Activated CD8-positive, alpha-beta T cell treated with anti-CD3 and anti-CD28 coated beads for 36 hours (primary cell): Measurements from ENCODE around the gene SMPD3. TPM values are rescaled to one million over a fixed set of nuclear protein-coding genes. Genes with fewer than 3 reads are reported as not detected.

ENCODE experiments used
- ATAC-seq: fragments of 200-7000 bp; cut with Tn5 transposase; one replicate; pipeline ENCODE4 v1.10.0; 2021; ENCODE audit warnings: mild to moderate bottlenecking, moderate library complexity
- CTCF ChIA-PET: fragments of 350-600 bp; sonication (Branson Sonifier 250); formaldehyde crosslinking; loops from one replicate; lab custom pipeline; 2021; ENCODE audit warnings: antibody characterized with exemption; lab: Charles Lee
- POLR2A ChIA-PET: fragments of 350-600 bp; sonication (Branson Sonifier 250); formaldehyde crosslinking; loops from one replicate; lab custom pipeline; 2021; ENCODE audit warnings: antibody characterized with exemption; lab: Charles Lee
- DNase-seq: peaks from one replicate; pipeline ENCODE4 v3.0.0-alpha.2; 2020
- H3K27ac Mint-ChIP-seq: one replicate; pipeline ENCODE4 v1.8.0; 2021; ENCODE audit warnings: mild to moderate bottlenecking, mixed read lengths
- H3K27me3 Mint-ChIP-seq: one replicate; pipeline ENCODE4 v1.8.0; 2021; ENCODE audit warnings: mixed read lengths
- H3K36me3 Mint-ChIP-seq: one replicate; pipeline ENCODE4 v1.8.0; 2021; ENCODE audit warnings: low read depth, mixed read lengths
- H3K4me1 Mint-ChIP-seq: one replicate; pipeline ENCODE4 v1.8.0; 2021; ENCODE audit warnings: low read depth, mixed read lengths
- H3K4me3 Mint-ChIP-seq: one replicate; pipeline ENCODE4 v1.8.0; 2021; ENCODE audit warnings: mild to moderate bottlenecking, moderate library complexity, mixed read lengths
- H3K9me3 Mint-ChIP-seq: one replicate; pipeline ENCODE4 v1.8.0; 2021; ENCODE audit warnings: mixed read lengths
- intact Hi-C: fragments of 100-400 bp; cut with micrococcal nuclease; formaldehyde crosslinking; loops from one replicate; pipeline ENCODE4 v1.10.0; 2022
- total RNA-seq, 2 experiments: library from RNA; stranded (reverse); gene quantifications; one replicate each; pipeline ENCODE4 v1.2.3, GENCODE V29; 2021
- TF ChIP-seq, protein P1 (sequence below): fragments of 200-600 bp; IDR thresholded peaks from one replicate; pipeline ENCODE4 v1.8.0; 2022; ENCODE audit warnings: antibody characterized with exemption, mild to moderate bottlenecking

The SMPD3 gene
- total RNA-seq, 2 experiments from 2014 or later: 0.16 to 0.63 TPM

DNA sequence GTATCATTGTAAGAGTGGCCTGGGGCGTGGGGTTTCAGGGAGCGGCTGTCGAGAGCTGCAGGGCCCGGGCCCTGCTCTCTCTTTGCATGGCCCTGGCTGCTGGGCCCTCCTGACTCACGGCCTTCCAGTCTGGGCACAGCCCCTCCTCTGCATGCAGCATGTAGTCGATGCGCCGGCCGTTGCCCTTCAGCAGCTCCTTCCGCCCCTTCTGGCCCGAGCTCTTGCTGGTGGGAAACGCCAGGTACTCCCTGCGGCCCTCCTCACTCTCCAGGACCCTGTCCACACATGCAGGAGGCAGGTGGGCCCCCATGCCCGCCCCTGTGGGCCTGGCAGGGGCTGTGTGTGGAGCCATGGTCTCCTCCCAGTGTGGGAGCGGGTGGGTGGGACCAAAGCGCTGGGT is 86.8 kb downstream of the SMPD3 start:
- Mint-ChIP-seq H3K4me3 (no peak overlapping the region), H3K36me3 (peaks cover 20% of the 10 kb centered on the region), H3K4me1 (peaks cover 17% of the 10 kb centered on the region), H3K9me3 (no peaks in the 10 kb centered on the region), H3K27ac (no peak overlapping the region), H3K27me3 (peaks cover 8% of the 10 kb centered on the region)
- TF ChIP-seq, protein P1, sequence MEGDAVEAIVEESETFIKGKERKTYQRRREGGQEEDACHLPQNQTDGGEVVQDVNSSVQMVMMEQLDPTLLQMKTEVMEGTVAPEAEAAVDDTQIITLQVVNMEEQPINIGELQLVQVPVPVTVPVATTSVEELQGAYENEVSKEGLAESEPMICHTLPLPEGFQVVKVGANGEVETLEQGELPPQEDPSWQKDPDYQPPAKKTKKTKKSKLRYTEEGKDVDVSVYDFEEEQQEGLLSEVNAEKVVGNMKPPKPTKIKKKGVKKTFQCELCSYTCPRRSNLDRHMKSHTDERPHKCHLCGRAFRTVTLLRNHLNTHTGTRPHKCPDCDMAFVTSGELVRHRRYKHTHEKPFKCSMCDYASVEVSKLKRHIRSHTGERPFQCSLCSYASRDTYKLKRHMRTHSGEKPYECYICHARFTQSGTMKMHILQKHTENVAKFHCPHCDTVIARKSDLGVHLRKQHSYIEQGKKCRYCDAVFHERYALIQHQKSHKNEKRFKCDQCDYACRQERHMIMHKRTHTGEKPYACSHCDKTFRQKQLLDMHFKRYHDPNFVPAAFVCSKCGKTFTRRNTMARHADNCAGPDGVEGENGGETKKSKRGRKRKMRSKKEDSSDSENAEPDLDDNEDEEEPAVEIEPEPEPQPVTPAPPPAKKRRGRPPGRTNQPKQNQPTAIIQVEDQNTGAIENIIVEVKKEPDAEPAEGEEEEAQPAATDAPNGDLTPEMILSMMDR: no peak
- POLR2A ChIA-PET: interaction anchor here (0.6 to 1.5 kb wide), 4 partner anchors 9 to 130 kb away, joined by 3 read pairs; partner anchors contain the start of gene SLC7A6
- DNase-seq (no peak), ATAC-seq (no peak)
- intact Hi-C loops: loop anchor here (10.0 kb wide), 1 partner anchor 143 kb away; no protein-coding TSS in a partner anchor
- CTCF ChIA-PET: interaction anchor here (1.3 kb wide), 1 partner anchor 117 kb away, joined by 3 read pairs; no protein-coding TSS in a partner anchor

DNA sequence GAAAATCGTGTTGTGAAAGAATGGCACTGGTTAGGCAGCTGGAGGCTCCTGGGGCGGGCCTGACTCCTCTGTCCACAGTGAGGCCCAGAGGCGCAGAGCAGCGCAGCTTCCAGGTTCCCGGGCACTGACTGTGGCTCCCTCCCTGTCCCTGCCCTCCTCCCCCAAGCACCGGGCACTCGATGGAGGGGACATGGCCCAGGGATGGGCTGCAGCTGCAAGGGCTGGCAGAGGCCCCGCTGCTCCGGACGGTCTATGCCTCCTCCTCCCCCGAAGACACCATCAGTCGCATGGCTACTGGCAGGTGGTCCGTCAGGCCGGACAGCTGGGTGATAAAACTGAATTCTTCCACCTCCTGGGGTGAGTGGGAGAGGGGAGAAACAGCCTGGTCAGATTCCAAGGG is 87.4 kb downstream of the SMPD3 start:
- DNase-seq (no peak), ATAC-seq (no peak)
- H3K4me1 Mint-ChIP-seq: peaks cover 22% of the 10 kb centered on the region
- no peaks in the 10 kb centered on the region for H3K9me3 Mint-ChIP-seq
- POLR2A ChIA-PET: interaction anchor here (0.6 to 1.5 kb wide), 4 partner anchors 10 to 131 kb away, joined by 3 to 4 read pairs (median 3); no protein-coding TSS in a partner anchor
- CTCF ChIA-PET: interaction anchor here (0.9 to 1.5 kb wide), 3 partner anchors 32 to 167 kb away, joined by 3 read pairs; no protein-coding TSS in a partner anchor
- TF ChIP-seq, protein P1: no peak
- no peak overlapping the region for H3K27ac Mint-ChIP-seq
- H3K27me3 Mint-ChIP-seq: peaks cover 4% of the 10 kb centered on the region
- intact Hi-C loops: loop anchor here (10.0 kb wide), 1 partner anchor 144 kb away; no protein-coding TSS in a partner anchor
- H3K4me3 Mint-ChIP-seq: no peak overlapping the region
- H3K36me3 Mint-ChIP-seq: peaks cover 22% of the 10 kb centered on the region

DNA sequence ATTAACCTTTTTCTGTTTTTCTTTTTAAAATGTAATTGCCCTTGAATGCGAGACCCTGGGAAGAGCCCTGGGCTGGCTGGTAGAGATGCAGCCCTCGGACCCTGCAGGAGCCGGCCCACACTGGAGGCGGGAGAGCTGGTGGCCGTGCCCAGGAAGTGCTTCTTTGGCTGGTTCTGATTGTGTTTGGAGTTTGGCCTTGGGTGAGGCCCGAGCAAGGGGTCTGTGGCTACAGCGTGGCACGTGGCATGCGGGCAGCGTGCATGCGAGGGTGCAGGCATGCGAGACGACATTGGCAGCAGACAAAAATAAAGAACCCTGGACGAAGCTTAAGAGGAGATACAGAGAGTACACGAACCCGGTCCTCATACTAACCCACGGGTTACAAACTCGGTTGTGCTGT is 87.8 kb downstream of the SMPD3 start:
- Mint-ChIP-seq H3K27ac (no peak overlapping the region), H3K36me3 (peaks cover 22% of the 10 kb centered on the region), H3K27me3 (peaks cover under 1% of the 10 kb centered on the region), H3K4me3 (no peak overlapping the region), H3K4me1 (peaks cover 25% of the 10 kb centered on the region), H3K9me3 (no peaks in the 10 kb centered on the region)
- intact Hi-C loops: loop anchor here (10.0 kb wide), 1 partner anchor 144 kb away; no protein-coding TSS in a partner anchor
- ATAC-seq: no peak
- no peak for DNase-seq
- ChIA-PET POLR2A (interaction anchor here (0.9 to 1.5 kb wide), 5 partner anchors 9 to 99 kb away, joined by 3 to 4 read pairs (median 3); no protein-coding TSS in a partner anchor), CTCF (interaction anchor here (0.9 to 1.9 kb wide), 4 partner anchors 31 to 168 kb away, joined by 3 to 5 read pairs (median 3); partner anchors contain the start of gene SLC7A6)
- TF ChIP-seq, protein P1: no peak

DNA sequence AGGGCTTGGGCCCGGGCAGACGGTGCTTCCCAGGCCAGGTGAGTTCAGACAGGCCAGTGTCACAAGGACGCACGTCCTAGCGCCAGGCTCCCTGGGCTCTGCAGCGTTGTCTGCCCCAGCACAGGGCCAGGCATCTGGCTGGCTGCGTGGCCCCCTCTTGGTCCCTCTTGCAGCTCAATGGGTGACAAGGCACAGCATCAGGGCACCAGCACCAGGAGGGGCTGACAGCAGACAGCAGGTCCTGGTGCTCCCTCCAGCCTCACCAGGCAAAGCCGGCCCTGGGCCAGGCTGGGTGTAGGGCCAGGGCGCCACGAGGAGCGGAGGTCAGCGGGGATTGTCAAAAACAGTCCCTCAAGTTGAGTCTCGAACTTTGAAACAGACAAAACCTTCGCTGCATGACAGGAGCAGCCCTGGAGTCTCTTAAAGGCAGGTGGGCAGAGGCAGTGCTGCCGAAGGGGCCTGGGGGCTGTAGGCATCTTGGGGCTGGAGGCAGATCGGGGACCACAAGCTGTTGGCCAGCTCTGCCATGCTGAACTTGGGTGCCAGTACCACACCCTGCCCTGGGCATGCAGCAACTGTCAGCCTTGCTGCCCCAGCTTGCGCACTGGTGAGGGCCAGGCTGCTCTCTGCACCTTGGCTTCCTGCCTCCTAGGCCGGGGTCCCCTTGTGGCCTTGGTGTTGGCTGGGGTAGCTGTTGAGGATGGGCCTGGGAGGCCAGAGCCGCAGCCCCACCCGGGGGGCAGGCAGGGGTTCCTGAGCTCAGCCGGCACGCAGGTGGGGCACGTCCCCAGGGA is 88.7 kb downstream of the SMPD3 start:
- H3K27ac Mint-ChIP-seq: no peak overlapping the region
- H3K36me3 Mint-ChIP-seq: peaks cover 32% of the 10 kb centered on the region
- POLR2A ChIA-PET: interaction anchor here (0.9 to 1.2 kb wide), 4 partner anchors 10 to 98 kb away, joined by 3 to 4 read pairs (median 3); partner anchors contain the start of gene SLC7A6
- H3K4me3 Mint-ChIP-seq: no peak overlapping the region
- H3K27me3 Mint-ChIP-seq: no peaks in the 10 kb centered on the region
- no peaks in the 10 kb centered on the region for H3K9me3 Mint-ChIP-seq
- TF ChIP-seq, protein P1: no peak
- CTCF ChIA-PET: interaction anchor here (0.9 to 5.3 kb wide), 4 partner anchors 8 to 168 kb away, joined by 3 to 28 read pairs (median 4); partner anchors contain the start of gene SLC7A6
- no peak for DNase-seq
- H3K4me1 Mint-ChIP-seq: peaks cover 32% of the 10 kb centered on the region
- no peak for ATAC-seq
- intact Hi-C loops: loop anchor here (10.0 kb wide), 1 partner anchor 145 kb away; no protein-coding TSS in a partner anchor
